H1 (cell line): ENCODE measurements around the gene ELF4. TPM values are rescaled to one million over a fixed set of nuclear protein-coding genes. Genes with fewer than 3 reads are reported as not detected.

Experiments used
- CTCF ChIA-PET: fragments of 300-600 bp; sonication (Branson Sonifier 250); formaldehyde crosslinking; loops from one replicate; lab custom pipeline; 2021; ENCODE audit not compliant: partially characterized antibody; lab: Charles Lee
- POLR2A ChIA-PET: fragments of 300-600 bp; sonication (Branson Sonifier 250); formaldehyde crosslinking; loops from one replicate; lab custom pipeline; 2021; ENCODE audit warnings: inconsistent platforms; ENCODE audit not compliant: partially characterized antibody; lab: Charles Lee
- DNase-seq, 2 experiments: peaks; one replicate each; pipeline versions ENCODE4 v3.0.0 to v3.0.0-alpha.2; 2010 to 2022; ENCODE audit warnings: low spot score in 2 of 2, low read depth in 1 of 2, mixed read lengths in 1 of 2
- FAIRE-seq: peaks from 2 replicates; lab custom pipeline; 2011; peaks lifted over from hg19 to GRCh38; lab: Jason Lieb, UNC
- H2AFZ ChIP-seq: 2 replicates; pipeline ENCODE4 v1.8.1; 2012; ENCODE audit warnings: low read length, inconsistent platforms
- H2AK5ac ChIP-seq: 2 replicates; pipeline ENCODE4 v1.6.1; 2013; ENCODE audit warnings: low read depth, low read length
- H2BK120ac ChIP-seq: replicated peaks from 2 replicates; pipeline ENCODE3; 2013; ENCODE audit warnings: low read depth, low read length, inconsistent platforms
- H2BK12ac ChIP-seq: 2 replicates; pipeline ENCODE4 v1.6.1; 2013; ENCODE audit warnings: low read depth, low read length
- H2BK15ac ChIP-seq: 2 replicates; pipeline ENCODE4 v1.6.1; 2013; ENCODE audit warnings: low read length
- H2BK20ac ChIP-seq: 2 replicates; pipeline ENCODE4 v1.6.1; 2013; ENCODE audit warnings: low read length
- H2BK5ac ChIP-seq: 2 replicates; pipeline ENCODE4 v1.6.1; 2013; ENCODE audit warnings: low read depth, low read length
- H3K14ac ChIP-seq: 2 replicates; pipeline ENCODE4 v1.6.1; 2013; ENCODE audit warnings: inconsistent platforms; ENCODE audit not compliant: insufficient read length
- H3K18ac ChIP-seq: 2 replicates; pipeline ENCODE4 v1.6.1; 2013; ENCODE audit warnings: low read length; ENCODE audit errors: extremely low read depth
- H3K23ac ChIP-seq: 2 replicates; pipeline ENCODE4 v1.6.1; 2013; ENCODE audit warnings: inconsistent platforms; ENCODE audit not compliant: insufficient read length
- H3K23me2 ChIP-seq: 2 replicates; pipeline ENCODE4 v1.6.1; 2013; ENCODE audit warnings: low read depth, low read length
- H3K27ac ChIP-seq: 2 replicates; pipeline ENCODE4 v1.6.1; 2011; ENCODE audit warnings: low read depth, low read length, inconsistent platforms
- H3K27me3 ChIP-seq, 4 experiments: replicated peaks in 1 of 4; 1 replicate in 1 of 4; 2 replicates in 3 of 4; pipeline versions ENCODE4 v1.6.1 to v1.8.1; 2011 to 2013; ENCODE audit warnings: low read length in 3 of 4, mild to moderate bottlenecking in 3 of 4, inconsistent platforms in 2 of 4, mixed read lengths in 2 of 4, moderate library complexity in 1 of 4; ENCODE audit not compliant: control insufficient read depth in 3 of 4, insufficient read depth in 3 of 4; ENCODE audit errors: extremely low read depth in 1 of 4
- H3K36me3 ChIP-seq, 4 experiments: 2 replicates each; pipeline versions ENCODE4 v1.6.1 to v1.8.1; 2011 to 2013; ENCODE audit warnings: mild to moderate bottlenecking in 4 of 4, low read length in 3 of 4, moderate library complexity in 2 of 4, control low read depth in 1 of 4, inconsistent platforms in 1 of 4; ENCODE audit not compliant: insufficient read depth in 4 of 4, control insufficient read depth in 2 of 4
- H3K4ac ChIP-seq: replicated peaks from 2 replicates; pipeline ENCODE3; 2013; ENCODE audit warnings: low read length, low read depth, mixed read lengths, inconsistent platforms; ENCODE audit not compliant: insufficient read length
- H3K4me1 ChIP-seq, 4 experiments: replicated peaks in 1 of 4; 1 replicate in 1 of 4; 2 replicates in 3 of 4; pipeline versions ENCODE4 v1.6.1 to v1.8.1; 2011 to 2013; ENCODE audit warnings: low read length in 3 of 4, inconsistent platforms in 2 of 4, mixed read lengths in 1 of 4; ENCODE audit not compliant: insufficient read depth in 4 of 4, control insufficient read depth in 3 of 4
- H3K4me2 ChIP-seq, 2 experiments: 2 replicates each; pipeline versions ENCODE4 v1.6.1 to v1.8.1; 2011 to 2013; ENCODE audit warnings: low read depth in 2 of 2, low read length in 2 of 2, control low read depth in 1 of 2, inconsistent platforms in 1 of 2, mild to moderate bottlenecking in 1 of 2; ENCODE audit not compliant: insufficient read depth in 1 of 2
- H3K4me3 ChIP-seq, 4 experiments: fragments of 200-600, 300-600 bp in 1 of 4; sonication (generic), shearing (Covaris generic), sonication (Bioruptor Twin) in 1 of 4; 2 replicates each; pipeline versions ENCODE4 v1.5.1 to v1.8.1; 2011 to 2016; ENCODE audit warnings: low read length in 4 of 4, low read depth in 3 of 4, control low read depth in 2 of 4, inconsistent platforms in 2 of 4, mild to moderate bottlenecking in 2 of 4, mixed read lengths in 1 of 4, moderate library complexity in 1 of 4; ENCODE audit not compliant: insufficient read depth in 2 of 4; ENCODE audit errors: extremely low read depth in 1 of 4
- H3K56ac ChIP-seq: replicated peaks from 2 replicates; pipeline ENCODE3; 2013; ENCODE audit warnings: low read depth, mild to moderate bottlenecking, mixed read lengths, low read length, inconsistent platforms; ENCODE audit not compliant: insufficient read length
- H3K79me1 ChIP-seq: 2 replicates; pipeline ENCODE4 v1.6.1; 2013; ENCODE audit warnings: low read depth, low read length, control low read depth
- H3K79me2 ChIP-seq, 2 experiments: 2 replicates each; pipeline versions ENCODE4 v1.6.1 to v1.8.1; 2012 to 2013; ENCODE audit warnings: low read length in 2 of 2, mild to moderate bottlenecking in 2 of 2, inconsistent platforms in 1 of 2; ENCODE audit not compliant: insufficient read depth in 2 of 2, control insufficient read depth in 1 of 2
- H3K9ac ChIP-seq, 4 experiments: replicated peaks in 1 of 4; 1 replicate in 1 of 4; 2 replicates in 3 of 4; pipeline versions ENCODE4 v1.6.1 to v1.8.1; 2011 to 2013; ENCODE audit warnings: low read depth in 3 of 4, low read length in 3 of 4, control low read depth in 2 of 4, mild to moderate bottlenecking in 2 of 4, moderate library complexity in 2 of 4, inconsistent platforms in 1 of 4; ENCODE audit errors: extremely low read depth in 1 of 4
- H3K9me3 ChIP-seq, 2 experiments: 2 replicates each; pipeline versions ENCODE4 v1.6.1 to v1.8.1; 2012 to 2013; ENCODE audit warnings: mild to moderate bottlenecking in 2 of 2, moderate library complexity in 2 of 2, control low read depth in 1 of 2, inconsistent platforms in 1 of 2, low read depth in 1 of 2, low read length in 1 of 2, mixed read lengths in 1 of 2; ENCODE audit not compliant: insufficient read depth in 2 of 2
- H4K20me1 ChIP-seq, 2 experiments: replicated peaks in 1 of 2; 2 replicates each; pipeline versions ENCODE3 to v1.8.1; 2011 to 2013; ENCODE audit warnings: inconsistent platforms in 2 of 2, low read length in 2 of 2, mild to moderate bottlenecking in 1 of 2; ENCODE audit not compliant: insufficient read depth in 2 of 2, control insufficient read depth in 1 of 2
- H4K5ac ChIP-seq: 2 replicates; pipeline ENCODE4 v1.6.1; 2013; ENCODE audit warnings: low read length, low read depth, mixed read lengths, inconsistent platforms; ENCODE audit not compliant: insufficient read length
- H4K8ac ChIP-seq: 2 replicates; pipeline ENCODE4 v1.8.0; 2013; ENCODE audit warnings: mild to moderate bottlenecking, moderate library complexity, low read length, inconsistent platforms; ENCODE audit not compliant: insufficient read depth; ENCODE audit errors: extremely low read depth
- H4K91ac ChIP-seq: replicated peaks from 2 replicates; pipeline ENCODE3; 2013; ENCODE audit warnings: low read length, mixed read lengths, inconsistent platforms; ENCODE audit not compliant: insufficient read length
- ASH2L ChIP-seq: fragments of 200-600, 300-600 bp; sonication (generic); IDR thresholded peaks from one replicate; pipeline ENCODE4 v1.7.1; 2017; ENCODE audit warnings: low read length
- CBX8 ChIP-seq: fragments of 300-800, 300-1000 bp; sonication (generic); IDR thresholded peaks from 2 replicates; pipeline ENCODE4 v1.7.1; 2016; ENCODE audit warnings: low read depth, low read length, borderline replicate concordance
- CEBPB ChIP-seq: IDR thresholded peaks from 2 replicates; pipeline ENCODE4 v1.6.1; 2012; ENCODE audit warnings: low read depth, low read length
- HDAC2 ChIP-seq, 2 experiments: fragments of 300-600 bp in 1 of 2; sonication (generic) in 1 of 2; IDR thresholded peaks; 2 replicates each; pipeline ENCODE4 v1.6.1; 2011 to 2012; ENCODE audit warnings: low read depth in 2 of 2, low read length in 2 of 2, mild to moderate bottlenecking in 2 of 2, moderate library complexity in 2 of 2, borderline replicate concordance in 1 of 2, inconsistent platforms in 1 of 2
- POU5F1 ChIP-seq: IDR thresholded peaks from 2 replicates; pipeline ENCODE4 v1.6.1; 2011; ENCODE audit warnings: low read depth, mild to moderate bottlenecking, low read length, moderate library complexity
- RFX5 ChIP-seq: IDR thresholded peaks from 2 replicates; pipeline ENCODE4 v1.6.1; 2011; ENCODE audit warnings: low read depth, low read length, improper control_type of control experiment, borderline replicate concordance
- TEAD4 ChIP-seq: IDR thresholded peaks from 2 replicates; pipeline ENCODE4 v1.6.1; 2012; ENCODE audit warnings: low read depth, low read length, inconsistent platforms, mixed read lengths
- WGBS, 2 experiments: shearing (Covaris generic) in 1 of 2; methylation state at CpG; one replicate each; pipeline versions ENCODE4 v1.1.6 to v1.1.7; 2013 to 2015; ENCODE audit warnings: low lambda C conversion rate in 2 of 2, mixed read lengths in 2 of 2, inconsistent platforms in 1 of 2, low coverage in 1 of 2, missing lambda C conversion rate in 1 of 2; ENCODE audit not compliant: insufficient replicate concordance in 2 of 2, insufficient coverage in 1 of 2, insufficient read length in 1 of 2; ENCODE audit errors: extremely low coverage in 1 of 2, missing lambda C conversion rate in 1 of 2; 5-methylcytosine and 5-hydroxymethylcytosine counted together
- polyA plus RNA-seq, 7 experiments: library from polyadenylated mRNA; depleted of rRNA in 3 of 7; stranded (reverse) in 5 of 7; unstranded in 2 of 7; fragments of >200 nt in 5 of 7; fragments of 200-250 nt in 2 of 7; gene quantifications; 1 replicate in 5 of 7; 2 replicates in 1 of 7; 4 replicates in 1 of 7; pipeline versions ENCODE4 v1.2.1 to v1.2.3, GENCODE V29; 2011 to 2013; ENCODE audit warnings: missing spikeins in 2 of 7, mixed read lengths in 2 of 7
- total RNA-seq: library from RNA; stranded (reverse); fragmentation: NEBNext Ultra II Directional; extraction: Animal tissue kit (Norgen Biotek cat#: 25700); gene quantifications from 2 replicates; pipeline ENCODE4 v1.2.1, GENCODE V29; 2021

Gene ELF4
- total and polyA plus RNA-seq, 2 of the 8 experiments (the other 6 are each of a cell fraction or from before 2014, with no cell fraction given) = 1.8 to 2.0 TPM

GRCh38 chrX:130118441-130119311, 8.4 kb upstream of the ELF4 start:
- no peak for DNase-seq
- ChIA-PET POLR2A (no interaction called here), CTCF (interaction anchor here (0.5 to 5.0 kb wide), 7 partner anchors 12 to 38 kb away, joined by 3 to 36 read pairs (median 5); no protein-coding TSS in a partner anchor)
- no peak overlapping the region for H4K91ac ChIP-seq
- H3K23me2 ChIP-seq = no peaks in the 10 kb centered on the region; the same call in 1 of the 2 replicates
- H2BK12ac ChIP-seq = no peak overlapping the region
- WGBS, 2 experiments = 94% methylated on average over 17 of the region's 21 CpGs; no CpG with 5 or more reads in 1 of the 2 experiments
- H2BK120ac ChIP-seq = no peak overlapping the region
- H3K4me1 ChIP-seq = no peaks in the 10 kb centered on the region; a peak in 1 of 7 replicates
- no peak overlapping the region for H3K27ac ChIP-seq
- H4K20me1 ChIP-seq = peaks cover 2% of the 10 kb centered on the region in 2 experiments
- H3K79me1 ChIP-seq = no peaks in the 10 kb centered on the region
- H3K18ac ChIP-seq = no peak overlapping the region
- H3K56ac ChIP-seq = no peak overlapping the region
- no peak overlapping the region for H3K4ac ChIP-seq
- no peak overlapping the region for H2BK15ac ChIP-seq
- H2BK20ac ChIP-seq = no peak overlapping the region
- no peak overlapping the region for H2AFZ ChIP-seq
- no peaks in the 10 kb centered on the region for H3K36me3 ChIP-seq
- no peak overlapping the region for H2AK5ac ChIP-seq
- no peak overlapping the region for H4K5ac ChIP-seq
- no peak for FAIRE-seq
- no peak overlapping the region for H3K4me3 ChIP-seq
- no peak overlapping the region for H3K9ac ChIP-seq
- no peaks in the 10 kb centered on the region for H3K9me3 ChIP-seq
- peaks cover 0 to 9% (median 2%) of the 10 kb centered on the region in 4 experiments; a peak in 3 of 7 replicates for H3K27me3 ChIP-seq
- H4K8ac ChIP-seq = no peak overlapping the region
- no peak overlapping the region for H2BK5ac ChIP-seq
- no peak overlapping the region for H3K23ac ChIP-seq
- H3K79me2 ChIP-seq = no peaks in the 10 kb centered on the region
- no peak overlapping the region for H3K4me2 ChIP-seq
- H3K14ac ChIP-seq = no peak overlapping the region
- TF ChIP-seq ASH2L = no peak
- no peak for TF ChIP-seq HDAC2 (IDR thresholded peaks at IDR 0.05; ENCODE audit: borderline replicate concordance in 1 of 2, low read depth in 2 of 2, low read length in 2 of 2)
- TF ChIP-seq RFX5 = no peak
- TF ChIP-seq POU5F1 = no peak
- no peak for TF ChIP-seq TEAD4
- no peak for TF ChIP-seq CEBPB
- TF ChIP-seq CBX8 = no peak
